Measurements from ENCODE around the gene NOLC1. TPM values are rescaled to one million over a fixed set of nuclear protein-coding genes. Genes with fewer than 3 reads are reported as not detected.

Gene NOLC1
- total RNA-seq, 3 donors from 2014 or later, result 40.5 to 82.8 (median 65.5) TPM

GRCh38 chr10:102139281-102140110 lies 12.7 kb upstream of the NOLC1 start:
- peaks cover 3% of the 10 kb centered on the region for H3K36me3 ChIP-seq
- TF ChIP-seq POLR2A (IDR thresholded peaks at IDR 0.05) (no peak), POLR2AphosphoS5 (IDR thresholded peaks at IDR 0.05) (no peak)
- TF ChIP-seq, protein P1, sequence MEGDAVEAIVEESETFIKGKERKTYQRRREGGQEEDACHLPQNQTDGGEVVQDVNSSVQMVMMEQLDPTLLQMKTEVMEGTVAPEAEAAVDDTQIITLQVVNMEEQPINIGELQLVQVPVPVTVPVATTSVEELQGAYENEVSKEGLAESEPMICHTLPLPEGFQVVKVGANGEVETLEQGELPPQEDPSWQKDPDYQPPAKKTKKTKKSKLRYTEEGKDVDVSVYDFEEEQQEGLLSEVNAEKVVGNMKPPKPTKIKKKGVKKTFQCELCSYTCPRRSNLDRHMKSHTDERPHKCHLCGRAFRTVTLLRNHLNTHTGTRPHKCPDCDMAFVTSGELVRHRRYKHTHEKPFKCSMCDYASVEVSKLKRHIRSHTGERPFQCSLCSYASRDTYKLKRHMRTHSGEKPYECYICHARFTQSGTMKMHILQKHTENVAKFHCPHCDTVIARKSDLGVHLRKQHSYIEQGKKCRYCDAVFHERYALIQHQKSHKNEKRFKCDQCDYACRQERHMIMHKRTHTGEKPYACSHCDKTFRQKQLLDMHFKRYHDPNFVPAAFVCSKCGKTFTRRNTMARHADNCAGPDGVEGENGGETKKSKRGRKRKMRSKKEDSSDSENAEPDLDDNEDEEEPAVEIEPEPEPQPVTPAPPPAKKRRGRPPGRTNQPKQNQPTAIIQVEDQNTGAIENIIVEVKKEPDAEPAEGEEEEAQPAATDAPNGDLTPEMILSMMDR (IDR thresholded peaks at IDR 0.05), result no peak
- no peak for DNase-seq (ENCODE audit: low spot score in 2 of 2)

GRCh38 chr10:102140218-102140617 lies 12.0 kb upstream of the NOLC1 start:
- intact Hi-C loops (cut with DNase I; ENCODE audit: low total_unique reads), result no loop called here
- no peak for DNase-seq (ENCODE audit: low spot score in 2 of 2)
- Histone ChIP-seq H3K27me3 (no peaks in the 10 kb centered on the region), H3K4me1 (no peaks in the 10 kb centered on the region), H3K36me3 (peaks cover 3% of the 10 kb centered on the region), H3K27ac (no peak overlapping the region), H3K9me3 (no peaks in the 10 kb centered on the region), H3K4me3 (no peak overlapping the region)
- no peak for TF ChIP-seq POLR2AphosphoS5 (IDR thresholded peaks at IDR 0.05)
- TF ChIP-seq POLR2A (IDR thresholded peaks at IDR 0.05), result no peak
- TF ChIP-seq, protein P1 (IDR thresholded peaks at IDR 0.05), result no peak

More at GRCh38 chr10:102139281-102140110, 12.7 kb upstream of the NOLC1 start:
- no peak overlapping the region for H3K4me3 ChIP-seq
- H3K9me3 ChIP-seq, result no peaks in the 10 kb centered on the region
- intact Hi-C loops (cut with DNase I; ENCODE audit: low total_unique reads), result no loop called here
- peaks cover 0 to 1% of the 10 kb centered on the region in 2 donors for H3K4me1 ChIP-seq
- no peak overlapping the region for H3K27ac ChIP-seq
- no peaks in the 10 kb centered on the region for H3K27me3 ChIP-seq

DNA sequence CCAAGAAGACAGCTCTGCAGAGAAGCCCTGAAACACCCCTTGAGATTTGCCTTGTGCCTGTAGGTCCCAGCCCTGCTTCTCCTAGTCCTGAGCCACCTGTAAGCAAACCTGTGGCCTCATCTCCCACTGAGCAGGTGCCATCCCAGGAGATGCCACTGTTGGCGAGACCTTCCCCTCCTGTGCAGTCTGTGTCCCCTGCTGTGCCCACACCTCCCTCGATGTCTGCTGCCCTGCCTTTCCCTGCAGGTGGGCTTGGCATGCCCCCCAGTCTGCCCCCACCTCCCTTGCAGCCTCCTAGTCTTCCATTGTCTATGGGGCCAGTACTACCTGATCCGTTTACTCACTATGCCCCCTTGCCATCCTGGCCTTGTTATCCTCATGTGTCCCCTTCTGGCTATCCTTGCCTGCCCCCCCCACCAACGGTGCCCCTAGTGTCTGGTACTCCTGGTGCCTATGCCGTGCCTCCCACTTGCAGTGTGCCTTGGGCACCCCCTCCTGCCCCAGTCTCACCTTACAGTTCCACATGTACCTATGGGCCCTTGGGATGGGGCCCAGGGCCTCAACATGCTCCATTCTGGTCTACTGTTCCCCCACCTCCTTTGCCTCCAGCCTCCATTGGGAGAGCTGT lies 11.2 kb upstream of the NOLC1 start:
- Histone ChIP-seq H3K27me3 (no peaks in the 10 kb centered on the region), H3K36me3 (peaks cover 3% of the 10 kb centered on the region), H3K4me3 (no peak overlapping the region), H3K9me3 (no peaks in the 10 kb centered on the region), H3K27ac (no peak overlapping the region), H3K4me1 (no peaks in the 10 kb centered on the region)
- TF ChIP-seq POLR2AphosphoS5 (IDR thresholded peaks at IDR 0.05) (no peak), POLR2A (IDR thresholded peaks at IDR 0.05) (no peak)
- TF ChIP-seq, protein P1 (IDR thresholded peaks at IDR 0.05), result no peak
- DNase-seq (ENCODE audit: low spot score in 2 of 2), result no peak
- intact Hi-C loops (cut with DNase I; ENCODE audit: low total_unique reads), result no loop called here

- H3K4me1 ChIP-seq, result no peaks in the 10 kb centered on the region
- intact Hi-C loops (cut with DNase I; ENCODE audit: low total_unique reads), result no loop called here
- peaks cover 3% of the 10 kb centered on the region for H3K36me3 ChIP-seq
- no peaks in the 10 kb centered on the region for H3K9me3 ChIP-seq
- no peaks in the 10 kb centered on the region for H3K27me3 ChIP-seq
- no peak for TF ChIP-seq POLR2AphosphoS5 (IDR thresholded peaks at IDR 0.05)
- TF ChIP-seq POLR2A (IDR thresholded peaks at IDR 0.05), result no peak
- TF ChIP-seq, protein P1 (IDR thresholded peaks at IDR 0.05), result no peak
- H3K27ac ChIP-seq, result no peak overlapping the region
- H3K4me3 ChIP-seq, result no peak overlapping the region
- no peak for DNase-seq (ENCODE audit: low spot score in 2 of 2)
Measured at GRCh38 chr10:102141583-102142107, 10.5 kb upstream of the NOLC1 start.

DNA sequence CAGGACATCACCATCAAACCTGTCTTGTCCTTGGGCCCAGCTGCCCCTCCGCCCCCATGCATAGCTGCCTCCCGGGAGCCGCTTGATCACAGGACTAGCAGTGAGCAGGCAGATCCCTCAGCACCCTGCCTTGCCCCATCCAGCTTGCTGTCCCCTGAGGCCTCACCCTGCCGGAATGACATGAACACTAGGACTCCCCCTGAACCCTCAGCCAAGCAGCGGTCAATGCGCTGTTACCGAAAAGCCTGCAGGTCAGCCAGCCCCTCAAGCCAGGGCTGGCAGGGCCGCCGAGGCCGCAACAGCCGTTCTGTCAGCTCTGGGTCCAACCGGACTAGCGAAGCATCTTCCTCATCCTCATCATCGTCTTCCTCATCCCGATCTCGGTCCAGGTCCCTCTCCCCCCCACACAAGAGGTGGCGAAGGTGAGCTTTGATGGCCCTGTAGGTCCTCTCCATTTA lies 5.2 kb upstream of the NOLC1 start:
- no peak for TF ChIP-seq POLR2A (IDR thresholded peaks at IDR 0.05)
- TF ChIP-seq POLR2AphosphoS5 (IDR thresholded peaks at IDR 0.05), result no peak
- TF ChIP-seq, protein P1 (IDR thresholded peaks at IDR 0.05), result no peak
- no peak for DNase-seq (ENCODE audit: low spot score in 2 of 2)
- intact Hi-C loops (cut with DNase I; ENCODE audit: low total_unique reads), result no loop called here
- no peak overlapping the region for H3K27ac ChIP-seq
- no peak overlapping the region for H3K4me3 ChIP-seq
- no peaks in the 10 kb centered on the region for H3K36me3 ChIP-seq
- H3K9me3 ChIP-seq, result no peaks in the 10 kb centered on the region
- no peaks in the 10 kb centered on the region for H3K4me1 ChIP-seq
- H3K27me3 ChIP-seq, result no peaks in the 10 kb centered on the region

Data from breast epithelium (tissue), 4 donors.